ENCODE data around the gene TBRG4. TPM values are rescaled to one million over a fixed set of nuclear protein-coding genes. Genes with fewer than 3 reads are reported as not detected.

The TBRG4 gene
- total and polyA plus RNA-seq, 3 donors from 2014 or later = 75.7 to 82.8 (median 82.7) TPM

- no peaks in the 10 kb centered on the region for H3K27me3 ChIP-seq
- H3K4me1 ChIP-seq = peaks cover 4% of the 10 kb centered on the region
- no peaks in the 10 kb centered on the region for H3K9me3 ChIP-seq
- 62 to 79% methylated on average over 3 of the region's 3 CpGs for WGBS, 2 donors
- no peak overlapping the region for H3K4me3 ChIP-seq
- intact Hi-C loops (cut with DNase I; ENCODE audit: low total_unique reads) = no loop called here
- H3K27ac ChIP-seq = no peak overlapping the region
- no peak for TF ChIP-seq POLR2A (IDR thresholded peaks at IDR 0.05)
- no peak for TF ChIP-seq CTCF (IDR thresholded peaks at IDR 0.05)
- DNase-seq = no peak
- no peaks in the 10 kb centered on the region for H3K36me3 ChIP-seq (ENCODE audit: low read depth, missing control alignments)
These were observed 40.0 kb downstream of the TBRG4 start for GRCh38 chr7:45071528-45071927.

- DNase-seq = no peak
- H3K36me3 ChIP-seq (ENCODE audit: low read depth, missing control alignments) = no peaks in the 10 kb centered on the region
- no peak for TF ChIP-seq POLR2A (IDR thresholded peaks at IDR 0.05)
- TF ChIP-seq CTCF (IDR thresholded peaks at IDR 0.05) = no peak
- intact Hi-C loops (cut with DNase I; ENCODE audit: low total_unique reads) = no loop called here
- H3K9me3 ChIP-seq = no peaks in the 10 kb centered on the region
- peaks cover 4% of the 10 kb centered on the region for H3K4me1 ChIP-seq
- no peak overlapping the region for H3K4me3 ChIP-seq
- H3K27ac ChIP-seq = no peak overlapping the region
- 94 to 100% methylated on average over 1 of the region's 1 CpG for WGBS, 2 donors
- no peaks in the 10 kb centered on the region for H3K27me3 ChIP-seq
These were observed 41.2 kb downstream of the TBRG4 start for GRCh38 chr7:45070254-45070642.

- intact Hi-C loops (cut with DNase I; ENCODE audit: low total_unique reads) = no loop called here
- Histone ChIP-seq H3K27ac (no peak overlapping the region), H3K27me3 (no peaks in the 10 kb centered on the region), H3K9me3 (no peaks in the 10 kb centered on the region), H3K36me3 (ENCODE audit: low read depth, missing control alignments) (no peaks in the 10 kb centered on the region), H3K4me1 (peaks cover 4% of the 10 kb centered on the region), H3K4me3 (no peak overlapping the region)
- TF ChIP-seq POLR2A (IDR thresholded peaks at IDR 0.05) (no peak), CTCF (IDR thresholded peaks at IDR 0.05) (no peak)
- WGBS, 2 donors = 93 to 94% methylated on average over 13 to 15 of the region's 15 CpGs
- DNase-seq = no peak
These were observed 41.8 kb downstream of the TBRG4 start for GRCh38 chr7:45069444-45070253.

GRCh38 chr7:45068236-45069023 lies 43.1 kb downstream of the TBRG4 start:
- Histone ChIP-seq H3K27ac (no peak overlapping the region), H3K9me3 (no peaks in the 10 kb centered on the region), H3K36me3 (ENCODE audit: low read depth, missing control alignments) (no peaks in the 10 kb centered on the region), H3K4me1 (no peaks in the 10 kb centered on the region), H3K27me3 (no peaks in the 10 kb centered on the region), H3K4me3 (no peak overlapping the region)
- intact Hi-C loops (cut with DNase I; ENCODE audit: low total_unique reads) = no loop called here
- TF ChIP-seq POLR2A (IDR thresholded peaks at IDR 0.05) (no peak), CTCF (IDR thresholded peaks at IDR 0.05) (no peak)
- DNase-seq = no peak
- WGBS, 2 donors = 92 to 95% methylated on average over 10 to 15 of the region's 15 CpGs
